ENCODE results near the gene NECTIN2. TPM values are rescaled to one million over a fixed set of nuclear protein-coding genes. Genes with fewer than 3 reads are reported as not detected.

Gene NECTIN2
- total RNA-seq, 1 experiment from 2014 or later, result 176 TPM

- no peak overlapping the region for H3K4ac ChIP-seq (ENCODE audit: low read depth, low read length)
- no peak overlapping the region for H4K5ac ChIP-seq (ENCODE audit: insufficient read length, low read depth, low read length)
- no peak overlapping the region for H3K18ac ChIP-seq (ENCODE audit: insufficient read length, low read depth, low read length)
- H3K23me2 ChIP-seq (ENCODE audit: insufficient read length, low read depth, low read length, poor library complexity, severe bottlenecking), result no peaks in the 10 kb centered on the region
- no peak overlapping the region for H2AFZ ChIP-seq (ENCODE audit: low read length)
- H3K79me2 ChIP-seq (ENCODE audit: insufficient read depth, low read length), result no peaks in the 10 kb centered on the region
- Mint-ChIP-seq H3K4me3 (no peak overlapping the region), H3K36me3 (ENCODE audit: insufficient read depth in 1 of 3, low read depth in 3 of 3) (peaks cover 25 to 65% (median 45%) of the 10 kb centered on the region in 3 experiments), H3K9me3 (no peaks in the 10 kb centered on the region), H3K4me1 (peaks cover 0 to 4% of the 10 kb centered on the region in 2 experiments), H3K27ac (no peak overlapping the region), H3K27me3 (ENCODE audit: low read depth) (peaks cover 13% of the 10 kb centered on the region)
- H3K9ac ChIP-seq (ENCODE audit: extremely low read depth, insufficient read length, low read length), result no peak overlapping the region
- no peak overlapping the region for H2BK15ac ChIP-seq (ENCODE audit: low read depth, low read length)
- no peak overlapping the region for H3K4me2 ChIP-seq (ENCODE audit: insufficient read depth, insufficient read length, low read length)
- TF ChIP-seq CTCF (conservative IDR thresholded peaks at IDR 0.05), result no peak
- no peak overlapping the region for H2BK5ac ChIP-seq (ENCODE audit: insufficient read length, low read length)
- H3T11ph ChIP-seq (ENCODE audit: low read length), result no peak overlapping the region
- no peaks in the 10 kb centered on the region for H3K9me3 ChIP-seq (ENCODE audit: control insufficient read depth, low read depth, low read length)
- no peak overlapping the region for H3K56ac ChIP-seq (ENCODE audit: insufficient read length, low read depth, low read length)
- H3K23ac ChIP-seq (ENCODE audit: insufficient read length, low read depth, low read length), result no peak overlapping the region
- H2BK12ac ChIP-seq (ENCODE audit: insufficient read length, low read depth, low read length), result no peak overlapping the region
- no peak for DNase-seq
- no peak overlapping the region for H4K91ac ChIP-seq (ENCODE audit: insufficient read length, low read depth, low read length)
- no peak overlapping the region for H4K8ac ChIP-seq (replicated peaks; ENCODE audit: insufficient read length, low read depth, low read length)
- H3K14ac ChIP-seq (ENCODE audit: insufficient read depth, low read length), result no peak overlapping the region
- no CpG with 5 or more reads among the region's 2 CpGs for WGBS (ENCODE audit: extremely low coverage, insufficient read length, low lambda C conversion rate)
- no peaks in the 10 kb centered on the region for H3K4me1 ChIP-seq (ENCODE audit: insufficient read depth, low read length)
- no peak overlapping the region for H2BK120ac ChIP-seq (ENCODE audit: low read depth, low read length, poor library complexity, severe bottlenecking)
- H3K79me1 ChIP-seq (ENCODE audit: insufficient read depth, low read depth, low read length, poor library complexity, severe bottlenecking), result no peaks in the 10 kb centered on the region
- H3K27ac ChIP-seq (ENCODE audit: insufficient read length, low read depth, low read length), result no peak overlapping the region
- no peak overlapping the region for H2AK5ac ChIP-seq (ENCODE audit: insufficient read length, low read length)
- no peaks in the 10 kb centered on the region; the same call in 1 of the 2 replicates for H3K27me3 ChIP-seq (ENCODE audit: insufficient read depth, low read length)
- no peaks in the 10 kb centered on the region for H4K20me1 ChIP-seq (ENCODE audit: control insufficient read depth, insufficient read depth, insufficient read length)
- no peak overlapping the region for H2BK20ac ChIP-seq (ENCODE audit: low read depth, low read length, poor library complexity, severe bottlenecking)
Measured at GRCh38 chr19:44816301-44816700, 29.8 kb upstream of the NECTIN2 start.

Measured in H9 (cell line).